HepG2 (cell line): ENCODE results near the gene PRR5L. TPM values are rescaled to one million over a fixed set of nuclear protein-coding genes. Genes with fewer than 3 reads are reported as not detected.

Source experiments
- ATAC-seq: fragments of 200-7000 bp; cut with Tn5 transposase; 3 replicates; pipeline ENCODE4 v1.9.1; 2020; ENCODE audit warnings: mild to moderate bottlenecking, moderate library complexity
- BruUV-seq: library from RNA; stranded (reverse); fragments of 400-500 nt; replicated peaks from 2 replicates; lab custom pipeline; 2021; lab: Mats Ljungman, UMichigan
- CTCF ChIA-PET: fragments of 300-600 bp; formaldehyde crosslinking; extraction: SDS; loops from one replicate; lab custom pipeline; 2021; ENCODE audit warnings: low total read pairs, inconsistent platforms, low intra/inter-chr PET ratio; lab: Yijun Ruan, JAX
- POLR2A ChIA-PET: fragments of 350-600 bp; sonication (Branson Sonifier 250); formaldehyde crosslinking; loops from one replicate; lab custom pipeline; 2020; ENCODE audit warnings: antibody characterized with exemption, inconsistent platforms; lab: Yijun Ruan, JAX
- DNase-seq: peaks from one replicate; pipeline ENCODE4 v3.0.0-alpha.2; 2015; ENCODE audit warnings: low spot score
- FAIRE-seq: peaks from 3 replicates; lab custom pipeline; 2011; peaks lifted over from hg19 to GRCh38; lab: Jason Lieb, UNC
- H2AFZ ChIP-seq: one replicate; pipeline ENCODE4 v1.6.1; 2011; ENCODE audit warnings: low read length, inconsistent platforms
- H3K27ac ChIP-seq: fragments of 300-600 bp; 3 replicates; pipeline ENCODE4 v1.8.0; 2011; ENCODE audit warnings: mixed run types, mild to moderate bottlenecking, mixed read lengths, low read length, inconsistent platforms; ENCODE audit not compliant: insufficient read depth; ENCODE audit errors: extremely low read length
- H3K27me3 ChIP-seq, 2 experiments: fragments of 200-600 bp in 1 of 2; 2 replicates in 1 of 2; 3 replicates in 1 of 2; pipeline versions ENCODE4 v1.6.0 to v1.8.0; 2011; ENCODE audit warnings: low read length in 2 of 2, mild to moderate bottlenecking in 2 of 2, moderate library complexity in 2 of 2, inconsistent platforms in 1 of 2; ENCODE audit not compliant: insufficient read depth in 2 of 2, control insufficient read depth in 1 of 2
- H3K36me3 ChIP-seq, 2 experiments: fragments of 200-600 bp in 1 of 2; replicated peaks in 1 of 2; 2 replicates in 1 of 2; 3 replicates in 1 of 2; pipeline versions ENCODE4 v1.5.1 to v1.8.0; 2011; ENCODE audit warnings: low read length in 2 of 2, inconsistent platforms in 1 of 2; ENCODE audit not compliant: insufficient read depth in 2 of 2, control insufficient read depth in 1 of 2
- H3K4me1 ChIP-seq: 2 replicates; pipeline ENCODE4 v1.5.1; 2012; ENCODE audit warnings: low read length, inconsistent platforms; ENCODE audit not compliant: insufficient read depth
- H3K4me2 ChIP-seq: 2 replicates; pipeline ENCODE4 v1.6.0; 2011; ENCODE audit warnings: low read depth, low read length, inconsistent platforms
- H3K4me3 ChIP-seq, 3 experiments: fragments of 200-600 bp in 1 of 3; sonication (generic), shearing (Covaris generic) in 1 of 3; replicated peaks in 1 of 3; 2 replicates each; pipeline ENCODE4 v1.5.1; 2011 to 2016; ENCODE audit warnings: low read length in 3 of 3, inconsistent platforms in 2 of 3, low read depth in 2 of 3, mild to moderate bottlenecking in 2 of 3, control low read depth in 1 of 3, mixed read lengths in 1 of 3; ENCODE audit not compliant: insufficient read depth in 1 of 3
- H3K79me2 ChIP-seq: one replicate; pipeline ENCODE4 v1.6.1; 2011; ENCODE audit warnings: low read length, inconsistent platforms; ENCODE audit not compliant: insufficient read depth
- H3K9ac ChIP-seq: 2 replicates; pipeline ENCODE4 v1.6.0; 2011; ENCODE audit warnings: mild to moderate bottlenecking, low read depth, low read length, inconsistent platforms; ENCODE audit not compliant: insufficient read depth
- H3K9me3 ChIP-seq: 2 replicates; pipeline ENCODE4 v1.5.1; 2012; ENCODE audit warnings: mild to moderate bottlenecking, low read length
- H4K20me1 ChIP-seq: 2 replicates; pipeline ENCODE4 v1.6.0; 2011; ENCODE audit warnings: inconsistent platforms, mild to moderate bottlenecking, low read length, moderate library complexity; ENCODE audit not compliant: insufficient read depth
- FOXA3 ChIP-seq: IDR thresholded peaks from 2 replicates; pipeline ENCODE4 v1.6.1; 2016; ENCODE audit warnings: missing genetic modification reagents, missing compliant biosample characterization
- ISL2 ChIP-seq: sonication (generic); formaldehyde crosslinking; IDR thresholded peaks from 2 replicates; pipeline ENCODE4 v1.5.0; 2020; ENCODE audit warnings: missing genetic modification reagents
- MAF1 ChIP-seq: sonication (generic); formaldehyde crosslinking; IDR thresholded peaks from 2 replicates; pipeline ENCODE4 v1.5.0; 2020; ENCODE audit warnings: missing genetic modification reagents, borderline replicate concordance
- NONO ChIP-seq, 2 experiments: fragments of 450-650 bp in 1 of 2; sonication (generic) in 1 of 2; formaldehyde crosslinking in 1 of 2; IDR thresholded peaks in 1 of 2; conservative IDR thresholded peaks in 1 of 2; 2 replicates each; pipeline versions ENCODE4 v1.6.1 to v1.8.0; 2017 to 2022; ENCODE audit warnings: mild to moderate bottlenecking in 1 of 2, missing genetic modification reagents in 1 of 2, moderate library complexity in 1 of 2
- NRL ChIP-seq: sonication (generic); formaldehyde crosslinking; IDR thresholded peaks from 2 replicates; pipeline ENCODE4 v1.5.0; 2020; ENCODE audit warnings: missing genetic modification reagents, mild to moderate bottlenecking, moderate library complexity, borderline replicate concordance
- RBM22 ChIP-seq: fragments of 200-400 bp; formaldehyde crosslinking; optimal IDR thresholded peaks from 2 replicates; pipeline ENCODE3; 2017; ENCODE audit warnings: mild to moderate bottlenecking, low read length, moderate library complexity
- RFXAP ChIP-seq: sonication (generic); formaldehyde crosslinking; IDR thresholded peaks from 2 replicates; pipeline ENCODE4 v1.4.0; 2020; ENCODE audit warnings: missing genetic modification reagents, borderline replicate concordance
- ZMAT3 ChIP-seq: sonication (generic); formaldehyde crosslinking; conservative IDR thresholded peaks from 2 replicates; pipeline ENCODE4 v1.7.0; 2021; ENCODE audit warnings: missing genetic modification reagents
- ZNF337 ChIP-seq: sonication (generic); formaldehyde crosslinking; IDR thresholded peaks from 2 replicates; pipeline ENCODE4 v1.5.1; 2020; ENCODE audit warnings: missing genetic modification reagents, low read depth, mild to moderate bottlenecking, borderline replicate concordance
- ZNF33A ChIP-seq: sonication (generic); formaldehyde crosslinking; IDR thresholded peaks from 2 replicates; pipeline ENCODE4 v1.5.1; 2020; ENCODE audit warnings: missing genetic modification reagents, mild to moderate bottlenecking, moderate library complexity, borderline replicate concordance
- ZNF619 ChIP-seq: sonication (generic); formaldehyde crosslinking; IDR thresholded peaks from 2 replicates; pipeline ENCODE4 v1.4.0; 2020; ENCODE audit warnings: mild to moderate bottlenecking, missing genetic modification reagents
- ZNF674 ChIP-seq: sonication (generic); formaldehyde crosslinking; IDR thresholded peaks from 2 replicates; pipeline ENCODE4 v1.5.0; 2020; ENCODE audit warnings: low read depth, mild to moderate bottlenecking, missing genetic modification reagents
- WGBS: methylation state at CpG from one replicate; pipeline ENCODE4 v1.1.6; 2017; ENCODE audit warnings: low lambda C conversion rate; 5-methylcytosine and 5-hydroxymethylcytosine counted together
- in situ Hi-C: cut with HindIII; loops from 2 replicates; pipeline ENCODE4 v1.10.0; 2017; ENCODE audit warnings: low pct_unique_long_range_greater_than_20kb; ENCODE audit not compliant: extremely low pct_ligation_motif_present
- intact Hi-C: fragments of 100-400 bp; cut with micrococcal nuclease; formaldehyde crosslinking; loops from one replicate; pipeline ENCODE4 v1.10.0; 2022; ENCODE audit not compliant: unreplicated experiment
- polyA plus RNA-seq, 8 experiments: library from polyadenylated mRNA; depleted of rRNA in 3 of 8; stranded (reverse) in 7 of 8; unstranded in 1 of 8; fragments of >200 nt; fragmentation: Illumina TruSeq in 4 of 8; extraction: Trizol in 4 of 8; gene quantifications; 2 replicates each; pipeline versions ENCODE4 v1.2.1 to v1.2.3, GENCODE V29; 2011 to 2016; ENCODE audit warnings: low read depth in 4 of 8, missing spikeins in 1 of 8, mixed read lengths in 1 of 8; ENCODE audit not compliant: insufficient read depth in 1 of 8
- total RNA-seq, 5 experiments: library from RNA; depleted of rRNA; stranded (reverse); fragments of >200 nt; fragmentation: Illumina TruSeq; extraction: Trizol; gene quantifications; 2 replicates each; pipeline ENCODE4 v1.2.3, GENCODE V29; 2016; ENCODE audit warnings: low read depth in 1 of 5
- TF ChIP-seq, protein P1 (sequence below): IDR thresholded peaks from 2 replicates; pipeline ENCODE4 v1.6.1; 2016; ENCODE audit warnings: missing biosample characterization, missing genetic modification reagents, low read depth
- TF ChIP-seq, protein P2 (sequence below): sonication (generic); formaldehyde crosslinking; IDR thresholded peaks from 2 replicates; pipeline ENCODE4 v1.4.0; 2020; ENCODE audit warnings: missing genetic modification reagents

PRR5L gene
- total and polyA plus RNA-seq, 2 of the 13 experiments (the other 11 are each of a cell fraction or from before 2014, with no cell fraction given) = 0.16 TPM; not detected in 1

DNA sequence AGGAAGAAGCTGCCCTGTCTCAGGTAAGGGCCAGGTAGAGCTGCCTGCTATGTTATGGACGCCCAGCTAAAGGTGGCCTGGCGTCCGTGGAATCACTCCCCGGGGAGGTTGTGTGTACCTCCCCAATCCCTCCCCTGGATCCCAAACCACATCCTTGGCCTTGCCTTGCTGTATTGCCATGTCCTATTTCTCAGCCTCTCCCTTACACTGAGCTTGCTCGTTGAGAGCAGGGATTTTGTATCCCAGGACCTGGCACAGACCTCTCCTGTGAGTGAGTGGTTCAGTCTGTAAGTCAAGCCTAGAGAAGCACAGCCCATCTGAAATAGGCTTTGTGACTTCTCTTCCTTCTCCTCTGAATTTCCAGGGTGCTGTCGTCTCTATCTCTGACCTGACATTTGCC is 160.1 kb downstream of the PRR5L start:
- POLR2A ChIA-PET = no interaction called here
- FAIRE-seq (no peak), DNase-seq (no peak)
- H2AFZ ChIP-seq = no peak overlapping the region
- H3K4me3 ChIP-seq = no peak overlapping the region
- no peak overlapping the region for H3K4me2 ChIP-seq
- in situ Hi-C loops = no loop called here
- no peak overlapping the region for H3K27ac ChIP-seq
- H3K27me3 ChIP-seq = peaks cover 3 to 19% of the 10 kb centered on the region in 2 experiments; a peak in 2 of 5 replicates
- no peak overlapping the region for H3K9ac ChIP-seq
- BruUV-seq = no TSS peak
- WGBS = 54% methylated on average over 2 of the region's 6 CpGs
- no peaks in the 10 kb centered on the region for H4K20me1 ChIP-seq
- TF ChIP-seq ZMAT3 = no peak
- no peak for TF ChIP-seq ZNF33A (CRISPR knock-in tag)
- TF ChIP-seq RFXAP (CRISPR knock-in tag) = no peak
- TF ChIP-seq, protein P1, sequence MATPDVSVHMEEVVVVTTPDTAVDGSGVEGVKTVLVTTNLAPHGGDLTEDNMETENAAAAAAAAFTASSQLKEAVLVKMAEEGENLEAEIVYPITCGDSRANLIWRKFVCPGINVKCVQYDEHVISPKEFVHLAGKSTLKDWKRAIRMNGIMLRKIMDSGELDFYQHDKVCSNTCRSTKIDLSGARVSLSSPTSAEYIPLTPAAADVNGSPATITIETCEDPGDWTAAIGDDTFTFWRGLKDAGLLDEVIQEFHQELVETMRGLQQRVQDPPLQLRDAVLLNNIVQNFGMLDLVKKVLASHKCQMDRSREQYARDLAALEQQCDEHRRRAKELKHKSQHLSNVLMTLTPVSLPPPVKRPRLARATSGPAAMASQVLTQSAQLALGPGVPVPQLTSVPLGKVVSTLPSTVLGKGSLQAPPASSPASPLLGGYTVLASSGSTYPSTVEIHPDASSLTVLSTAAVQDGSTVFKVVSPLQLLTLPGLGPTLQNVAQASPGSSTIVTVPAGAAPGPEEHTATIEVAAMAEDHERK = no peak
- TF ChIP-seq ZNF337 (CRISPR knock-in tag) = no peak
- no peak for TF ChIP-seq RBM22
- TF ChIP-seq ZNF619 (CRISPR knock-in tag) = no peak
- TF ChIP-seq MAF1 (CRISPR knock-in tag) = no peak
- no peak for TF ChIP-seq ISL2
- no peak for TF ChIP-seq FOXA3
- no peak for TF ChIP-seq ZNF674 (CRISPR knock-in tag)
- no peak for TF ChIP-seq NONO (IDR thresholded peaks at IDR 0.05)
- no peak for TF ChIP-seq NONO (CRISPR knock-in tag; conservative IDR thresholded peaks at IDR 0.05)
- TF ChIP-seq, protein P2, sequence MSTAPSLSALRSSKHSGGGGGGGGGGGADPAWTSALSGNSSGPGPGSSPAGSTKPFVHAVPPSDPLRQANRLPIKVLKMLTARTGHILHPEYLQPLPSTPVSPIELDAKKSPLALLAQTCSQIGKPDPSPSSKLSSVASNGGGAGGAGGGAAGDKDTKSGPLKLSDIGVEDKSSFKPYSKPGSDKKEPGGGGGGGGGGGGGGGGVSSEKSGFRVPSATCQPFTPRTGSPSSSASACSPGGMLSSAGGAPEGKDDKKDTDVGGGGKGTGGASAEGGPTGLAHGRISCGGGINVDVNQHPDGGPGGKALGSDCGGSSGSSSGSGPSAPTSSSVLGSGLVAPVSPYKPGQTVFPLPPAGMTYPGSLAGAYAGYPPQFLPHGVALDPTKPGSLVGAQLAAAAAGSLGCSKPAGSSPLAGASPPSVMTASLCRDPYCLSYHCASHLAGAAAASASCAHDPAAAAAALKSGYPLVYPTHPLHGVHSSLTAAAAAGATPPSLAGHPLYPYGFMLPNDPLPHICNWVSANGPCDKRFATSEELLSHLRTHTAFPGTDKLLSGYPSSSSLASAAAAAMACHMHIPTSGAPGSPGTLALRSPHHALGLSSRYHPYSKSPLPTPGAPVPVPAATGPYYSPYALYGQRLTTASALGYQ (CRISPR knock-in tag) = no peak
- TF ChIP-seq NRL = no peak
- TF ChIP-seq, all 625 proteins: peak for 0
- no peak for ATAC-seq
- no peaks in the 10 kb centered on the region for H3K79me2 ChIP-seq
- peaks cover 23% of the 10 kb centered on the region for H3K4me1 ChIP-seq
- CTCF ChIA-PET = no interaction called here
- H3K9me3 ChIP-seq = no peaks in the 10 kb centered on the region
- intact Hi-C loops = no loop called here
- H3K36me3 ChIP-seq = no peaks in the 10 kb centered on the region
